Measurements from ENCODE around the gene UBE2E2.

Gene UBE2E2

DNA sequence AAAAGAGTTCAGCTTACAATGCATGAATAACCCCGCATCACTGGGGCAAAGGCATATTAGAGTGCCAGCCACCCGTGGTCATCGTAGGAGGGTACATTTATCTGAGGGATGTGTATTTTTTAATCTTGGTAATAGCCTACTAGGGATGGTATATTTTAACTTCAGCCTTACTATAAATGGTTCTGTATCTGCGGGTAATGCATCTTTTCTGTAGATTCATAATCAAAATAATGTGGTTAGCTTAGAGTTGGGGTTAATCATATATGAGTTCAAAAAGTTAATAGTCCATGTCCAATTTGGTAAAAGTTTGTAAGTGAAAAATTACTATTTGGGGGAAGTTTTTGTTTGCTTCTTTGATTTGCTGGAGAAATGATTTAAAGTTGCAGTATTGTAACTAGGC lies 339.0 kb downstream of the UBE2E2 start:
- DNase-seq (ENCODE audit: low read depth, low spot score): no peak
- H3K27me3 ChIP-seq (ENCODE audit: control insufficient read depth, insufficient read depth, low read length): no peaks in the 10 kb centered on the region
- no CpG with 5 or more reads among the region's 4 CpGs for WGBS (ENCODE audit: insufficient coverage, insufficient read length)
- no peak overlapping the region for H3K27ac ChIP-seq (ENCODE audit: low read length)
- H3K4me3 ChIP-seq (ENCODE audit: low read length): no peak overlapping the region
- no peaks in the 10 kb centered on the region for H3K36me3 ChIP-seq (ENCODE audit: control insufficient read depth, insufficient read depth, low read length)
- H3K4me1 ChIP-seq (ENCODE audit: control insufficient read depth, insufficient read depth, low read length): peaks cover 1% of the 10 kb centered on the region; the same call in 1 of the 2 replicates
- H3K9me3 ChIP-seq (ENCODE audit: control insufficient read depth, insufficient read depth, low read length): no peaks in the 10 kb centered on the region

DNA sequence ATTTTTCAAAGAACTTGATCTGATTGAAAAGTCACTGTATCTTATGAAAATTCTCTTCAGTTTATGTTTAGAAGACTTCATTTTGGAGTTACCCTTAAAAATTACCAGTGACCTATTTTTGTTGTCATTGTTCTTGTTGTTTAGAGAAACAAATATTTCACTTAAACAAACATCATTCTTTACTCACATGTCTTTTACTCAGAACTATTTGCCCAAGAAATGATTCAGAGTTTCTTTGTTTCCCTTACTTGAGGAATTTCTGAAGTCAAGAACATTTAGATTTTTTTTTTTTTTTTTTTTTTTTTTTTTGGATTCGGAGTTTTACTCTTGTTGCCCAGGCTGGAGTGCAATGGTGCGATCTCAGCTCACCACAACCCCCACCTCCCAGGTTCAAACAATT lies 343.1 kb downstream of the UBE2E2 start:
- no peak for DNase-seq (ENCODE audit: low read depth, low spot score)

GRCh38 chr3:23547905-23548650 lies 345.0 kb downstream of the UBE2E2 start:
- Histone ChIP-seq H3K4me3 (ENCODE audit: low read length) (no peak overlapping the region), H3K27ac (ENCODE audit: low read length) (no peak overlapping the region), H3K4me1 (ENCODE audit: control insufficient read depth, insufficient read depth, low read length) (peaks cover 1% of the 10 kb centered on the region; the same call in 1 of the 2 replicates), H3K27me3 (ENCODE audit: control insufficient read depth, insufficient read depth, low read length) (no peaks in the 10 kb centered on the region), H3K36me3 (ENCODE audit: control insufficient read depth, insufficient read depth, low read length) (no peaks in the 10 kb centered on the region), H3K9me3 (ENCODE audit: control insufficient read depth, insufficient read depth, low read length) (no peaks in the 10 kb centered on the region)
- DNase-seq (ENCODE audit: low read depth, low spot score): no peak
- no CpG with 5 or more reads among the region's 4 CpGs for WGBS (ENCODE audit: insufficient coverage, insufficient read length)

More for the DNA sequence above, 343.1 kb downstream of the UBE2E2 start:
- no peak overlapping the region for H3K4me3 ChIP-seq (ENCODE audit: low read length)
- WGBS (ENCODE audit: insufficient coverage, insufficient read length): no CpG with 5 or more reads among the region's 2 CpGs
- H3K9me3 ChIP-seq (ENCODE audit: control insufficient read depth, insufficient read depth, low read length): no peaks in the 10 kb centered on the region
- H3K27ac ChIP-seq (ENCODE audit: low read length): no peak overlapping the region
- H3K27me3 ChIP-seq (ENCODE audit: control insufficient read depth, insufficient read depth, low read length): no peaks in the 10 kb centered on the region
- peaks cover 1% of the 10 kb centered on the region; the same call in 1 of the 2 replicates for H3K4me1 ChIP-seq (ENCODE audit: control insufficient read depth, insufficient read depth, low read length)
- H3K36me3 ChIP-seq (ENCODE audit: control insufficient read depth, insufficient read depth, low read length): no peaks in the 10 kb centered on the region

DNA sequence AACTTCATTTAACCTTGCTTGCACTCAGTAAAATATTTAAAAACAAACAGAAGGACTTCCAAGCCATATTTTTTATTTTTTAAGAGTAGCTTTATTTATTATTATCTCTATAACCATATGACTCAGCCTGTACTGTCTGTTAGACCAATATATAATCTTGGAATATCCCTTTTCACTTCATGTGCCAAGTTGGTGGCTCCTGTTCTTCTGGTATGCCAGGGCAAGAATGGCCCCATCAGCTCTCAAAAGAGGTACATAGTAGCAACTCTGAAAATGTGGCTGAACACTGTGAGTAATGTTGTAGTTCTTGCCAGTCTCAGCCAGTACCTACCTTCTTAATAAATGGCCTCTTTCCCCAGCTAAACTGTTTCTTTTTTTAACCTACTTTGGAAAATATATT lies 345.6 kb downstream of the UBE2E2 start:
- H3K27me3 ChIP-seq (ENCODE audit: control insufficient read depth, insufficient read depth, low read length): no peaks in the 10 kb centered on the region
- no peak overlapping the region for H3K27ac ChIP-seq (ENCODE audit: low read length)
- no peaks in the 10 kb centered on the region for H3K36me3 ChIP-seq (ENCODE audit: control insufficient read depth, insufficient read depth, low read length)
- no peaks in the 10 kb centered on the region for H3K9me3 ChIP-seq (ENCODE audit: control insufficient read depth, insufficient read depth, low read length)
- H3K4me1 ChIP-seq (ENCODE audit: control insufficient read depth, insufficient read depth, low read length): peaks cover 1% of the 10 kb centered on the region; the same call in 1 of the 2 replicates
- no peak for DNase-seq (ENCODE audit: low read depth, low spot score)
- H3K4me3 ChIP-seq (ENCODE audit: low read length): no peak overlapping the region

GRCh38 chr3:23549148-23549910 lies 346.2 kb downstream of the UBE2E2 start:
- Histone ChIP-seq H3K4me3 (ENCODE audit: low read length) (no peak overlapping the region), H3K9me3 (ENCODE audit: control insufficient read depth, insufficient read depth, low read length) (no peaks in the 10 kb centered on the region), H3K27me3 (ENCODE audit: control insufficient read depth, insufficient read depth, low read length) (no peaks in the 10 kb centered on the region), H3K4me1 (ENCODE audit: control insufficient read depth, insufficient read depth, low read length) (peaks cover under 1% of the 10 kb centered on the region; the same call in 1 of the 2 replicates), H3K27ac (ENCODE audit: low read length) (no peak overlapping the region), H3K36me3 (ENCODE audit: control insufficient read depth, insufficient read depth, low read length) (no peaks in the 10 kb centered on the region)
- no CpG with 5 or more reads among the region's 8 CpGs for WGBS (ENCODE audit: insufficient coverage, insufficient read length)
- no peak for DNase-seq (ENCODE audit: low read depth, low spot score)

DNA sequence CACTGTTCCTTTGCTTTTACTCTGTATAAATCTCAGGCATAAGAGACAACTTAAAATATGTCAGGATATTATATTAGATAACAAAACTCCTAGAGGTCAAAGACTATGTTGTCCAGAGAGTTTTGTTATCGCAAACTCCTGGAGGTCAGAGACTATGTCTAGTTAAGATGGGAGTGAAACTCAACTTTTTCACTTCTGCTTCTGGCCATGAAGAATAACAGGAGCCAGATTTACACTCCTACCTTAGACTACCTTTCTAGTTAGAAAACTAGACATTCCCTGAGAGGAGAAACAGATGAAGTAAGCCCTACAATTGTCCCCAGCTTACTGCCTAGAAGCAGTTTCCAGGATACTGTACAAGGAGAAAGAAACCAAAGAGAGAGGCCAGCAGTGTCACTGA lies 347.3 kb downstream of the UBE2E2 start:
- no peak overlapping the region for H3K4me3 ChIP-seq (ENCODE audit: low read length)
- H3K27me3 ChIP-seq (ENCODE audit: control insufficient read depth, insufficient read depth, low read length): no peaks in the 10 kb centered on the region
- DNase-seq (ENCODE audit: low read depth, low spot score): no peak
- no peaks in the 10 kb centered on the region for H3K36me3 ChIP-seq (ENCODE audit: control insufficient read depth, insufficient read depth, low read length)
- WGBS (ENCODE audit: insufficient coverage, insufficient read length): no CpG with 5 or more reads among the region's 1 CpG
- no peaks in the 10 kb centered on the region for H3K4me1 ChIP-seq (ENCODE audit: control insufficient read depth, insufficient read depth, low read length)
- H3K9me3 ChIP-seq (ENCODE audit: control insufficient read depth, insufficient read depth, low read length): no peaks in the 10 kb centered on the region
- no peak overlapping the region for H3K27ac ChIP-seq (ENCODE audit: low read length)

- Histone ChIP-seq H3K4me1 (ENCODE audit: control insufficient read depth, insufficient read depth, low read length) (no peaks in the 10 kb centered on the region), H3K9me3 (ENCODE audit: control insufficient read depth, insufficient read depth, low read length) (no peaks in the 10 kb centered on the region), H3K27ac (ENCODE audit: low read length) (no peak overlapping the region), H3K4me3 (ENCODE audit: low read length) (no peak overlapping the region), H3K36me3 (ENCODE audit: control insufficient read depth, insufficient read depth, low read length) (no peaks in the 10 kb centered on the region), H3K27me3 (ENCODE audit: control insufficient read depth, insufficient read depth, low read length) (no peaks in the 10 kb centered on the region)
- DNase-seq (ENCODE audit: low read depth, low spot score): no peak
- no CpG with 5 or more reads among the region's 1 CpG for WGBS (ENCODE audit: insufficient coverage, insufficient read length)
These were observed 349.4 kb downstream of the UBE2E2 start for GRCh38 chr3:23552506-23552905.

- H3K9me3 ChIP-seq (ENCODE audit: control insufficient read depth, insufficient read depth, low read length): no peaks in the 10 kb centered on the region
These were observed 350.2 kb downstream of the UBE2E2 start for GRCh38 chr3:23553353-23553752.

DNA sequence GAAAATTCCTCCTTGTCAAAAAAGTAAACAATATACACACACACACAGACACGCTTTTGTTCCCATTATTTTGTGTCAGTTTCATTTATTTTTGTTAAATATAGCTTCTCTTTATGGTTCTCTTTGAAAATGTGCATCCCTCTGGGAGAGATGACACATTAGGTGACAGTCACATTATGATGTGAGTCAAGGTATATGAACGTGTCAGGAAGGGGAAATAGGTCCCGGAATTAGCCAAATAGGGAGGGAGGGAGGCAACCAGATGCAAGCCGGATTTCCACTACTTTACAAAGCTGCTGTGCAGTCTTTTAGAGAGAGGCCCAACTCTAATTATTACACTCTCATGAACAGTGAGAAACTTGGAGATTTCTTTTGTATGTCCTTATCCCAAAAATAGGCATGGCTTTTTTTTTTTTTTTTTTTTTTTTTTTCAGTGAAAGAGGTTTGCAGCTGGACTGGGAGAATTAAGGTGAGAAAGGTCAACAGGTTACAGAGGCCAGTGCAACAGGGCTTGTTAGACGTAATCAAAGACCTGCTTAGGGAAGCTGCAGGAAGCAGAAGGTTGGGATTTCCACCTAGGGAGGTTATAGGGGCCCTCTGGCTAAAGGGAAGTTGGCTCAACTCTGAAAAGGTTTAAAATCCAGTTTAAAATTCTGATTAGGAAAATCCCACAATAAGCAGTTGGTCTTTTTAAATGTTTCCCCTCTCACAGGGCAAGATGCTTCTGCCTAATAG lies 362.1 kb downstream of the UBE2E2 start:
- no peaks in the 10 kb centered on the region for H3K9me3 ChIP-seq (ENCODE audit: control insufficient read depth, insufficient read depth, low read length)
- H3K4me3 ChIP-seq (ENCODE audit: low read length): no peak overlapping the region
- no CpG with 5 or more reads among the region's 5 CpGs for WGBS (ENCODE audit: insufficient coverage, insufficient read length)
- H3K4me1 ChIP-seq (ENCODE audit: control insufficient read depth, insufficient read depth, low read length): no peaks in the 10 kb centered on the region
- no peak for DNase-seq (ENCODE audit: low read depth, low spot score)
- no peaks in the 10 kb centered on the region for H3K36me3 ChIP-seq (ENCODE audit: control insufficient read depth, insufficient read depth, low read length)
- H3K27me3 ChIP-seq (ENCODE audit: control insufficient read depth, insufficient read depth, low read length): no peaks in the 10 kb centered on the region
- no peak overlapping the region for H3K27ac ChIP-seq (ENCODE audit: low read length)

More at GRCh38 chr3:23553353-23553752, 350.2 kb downstream of the UBE2E2 start:
- Histone ChIP-seq H3K4me1 (ENCODE audit: control insufficient read depth, insufficient read depth, low read length) (no peaks in the 10 kb centered on the region), H3K27me3 (ENCODE audit: control insufficient read depth, insufficient read depth, low read length) (no peaks in the 10 kb centered on the region), H3K4me3 (ENCODE audit: low read length) (no peak overlapping the region), H3K27ac (ENCODE audit: low read length) (no peak overlapping the region), H3K36me3 (ENCODE audit: control insufficient read depth, insufficient read depth, low read length) (no peaks in the 10 kb centered on the region)
- DNase-seq (ENCODE audit: low read depth, low spot score): no peak
- no CpG with 5 or more reads among the region's 3 CpGs for WGBS (ENCODE audit: insufficient coverage, insufficient read length)

GRCh38 chr3:23566499-23566898 lies 363.4 kb downstream of the UBE2E2 start:
- Histone ChIP-seq H3K27me3 (ENCODE audit: control insufficient read depth, insufficient read depth, low read length) (no peaks in the 10 kb centered on the region), H3K4me3 (ENCODE audit: low read length) (no peak overlapping the region), H3K36me3 (ENCODE audit: control insufficient read depth, insufficient read depth, low read length) (no peaks in the 10 kb centered on the region), H3K27ac (ENCODE audit: low read length) (no peak overlapping the region), H3K4me1 (ENCODE audit: control insufficient read depth, insufficient read depth, low read length) (no peaks in the 10 kb centered on the region), H3K9me3 (ENCODE audit: control insufficient read depth, insufficient read depth, low read length) (no peaks in the 10 kb centered on the region)
- WGBS (ENCODE audit: insufficient coverage, insufficient read length): no CpG with 5 or more reads among the region's 2 CpGs
- no peak for DNase-seq (ENCODE audit: low read depth, low spot score)
